GM12878 (cell line): ENCODE results near the gene CACNA1D. TPM values are rescaled to one million over a fixed set of nuclear protein-coding genes. Genes with fewer than 3 reads are reported as not detected.

Source experiments
- ATAC-seq: fragments of 200-7000 bp; cut with Tn5 transposase; 3 replicates; pipeline ENCODE4 v1.9.1; 2020; ENCODE audit warnings: mild to moderate bottlenecking, moderate library complexity
- BruUV-seq: library from RNA; stranded (reverse); fragments of 400-500 nt; replicated peaks from 2 replicates; lab custom pipeline; 2021; lab: Mats Ljungman, UMichigan
- CTCF ChIA-PET: fragments of 300-600 bp; sonication (Branson Sonifier 250); formaldehyde crosslinking; extraction: SDS; loops from one replicate; lab custom pipeline; 2021; ENCODE audit warnings: inconsistent platforms; lab: Yijun Ruan, JAX
- POLR2A ChIA-PET: fragments of 350-600 bp; formaldehyde crosslinking; extraction: SDS; loops from one replicate; lab custom pipeline; 2021; ENCODE audit warnings: inconsistent platforms; lab: Charles Lee
- RAD21 ChIA-PET: fragments of 300-600 bp; sonication (Branson Sonifier 250); formaldehyde crosslinking; loops from one replicate; lab custom pipeline; 2023; ENCODE audit warnings: antibody characterized with exemption; ENCODE audit not compliant: unreplicated experiment; lab: Charles Lee
- SMC1A ChIA-PET: fragments of 300-600 bp; sonication (Branson Sonifier 250); formaldehyde crosslinking; loops from one replicate; lab custom pipeline; 2023; ENCODE audit not compliant: unreplicated experiment, uncharacterized antibody; lab: Charles Lee
- DNase-seq: peaks from one replicate; pipeline ENCODE4 v3.0.0-alpha.2; 2011; ENCODE audit warnings: low read depth, low spot score
- FAIRE-seq: peaks from 3 replicates; lab custom pipeline; 2011; peaks lifted over from hg19 to GRCh38; lab: Jason Lieb, UNC
- H2AFZ ChIP-seq: 2 replicates; pipeline ENCODE4 v1.6.0; 2011; ENCODE audit warnings: low read depth, low read length, control low read depth; ENCODE audit not compliant: control insufficient read depth
- H3K27ac ChIP-seq: 2 replicates; pipeline ENCODE4 v1.5.1; 2011; ENCODE audit warnings: control low read depth; ENCODE audit not compliant: control insufficient read depth, insufficient read depth
- H3K27me3 ChIP-seq, 2 experiments: replicated peaks in 1 of 2; 2 replicates each; pipeline versions ENCODE4 v1.6.0 to v1.6.1; 2011; ENCODE audit warnings: low read length in 1 of 2; ENCODE audit not compliant: control insufficient read depth in 2 of 2, insufficient read depth in 2 of 2
- H3K36me3 ChIP-seq, 2 experiments: 2 replicates each; pipeline ENCODE4 v1.5.1; 2011; ENCODE audit warnings: low read length in 1 of 2; ENCODE audit not compliant: control insufficient read depth in 2 of 2, insufficient read depth in 2 of 2
- H3K4me1 ChIP-seq: 2 replicates; pipeline ENCODE4 v1.6.1; 2011; ENCODE audit warnings: mild to moderate bottlenecking, low read length, moderate library complexity, mixed read lengths; ENCODE audit not compliant: control insufficient read depth, insufficient read depth
- H3K4me2 ChIP-seq: 2 replicates; pipeline ENCODE4 v1.6.0; 2011; ENCODE audit warnings: control low read depth; ENCODE audit not compliant: control insufficient read depth, insufficient read depth
- H3K4me3 ChIP-seq: fragments of 200-600 bp; sonication (generic); 2 replicates; pipeline ENCODE4 v1.5.1; 2016
- H3K79me2 ChIP-seq: 2 replicates; pipeline ENCODE4 v1.6.0; 2011; ENCODE audit warnings: low read length; ENCODE audit not compliant: control insufficient read depth, insufficient read depth
- H3K9ac ChIP-seq: 2 replicates; pipeline ENCODE4 v1.8.0; 2011; ENCODE audit warnings: low read length, control low read depth, mixed read lengths; ENCODE audit not compliant: control insufficient read depth, insufficient read depth
- H3K9me3 ChIP-seq: replicated peaks from 3 replicates; pipeline ENCODE4 v1.5.1; 2011; ENCODE audit warnings: mild to moderate bottlenecking, low read length; ENCODE audit not compliant: control insufficient read depth, insufficient read depth
- H4K20me1 ChIP-seq: 2 replicates; pipeline ENCODE4 v1.6.0; 2011; ENCODE audit not compliant: control insufficient read depth, insufficient read depth
- BHLHE40 ChIP-seq, 2 experiments: fragments of 450-650 bp in 1 of 2; IDR thresholded peaks; 2 replicates each; pipeline ENCODE4 v1.6.1; 2011 to 2017; ENCODE audit warnings: low read depth in 2 of 2, borderline replicate concordance in 1 of 2, improper control_type of control experiment in 1 of 2, low read length in 1 of 2, mild to moderate bottlenecking in 1 of 2
- EP300 ChIP-seq, 2 experiments: fragments of 150-350 bp in 1 of 2; IDR thresholded peaks; 2 replicates each; pipeline ENCODE4 v1.6.1; 2011 to 2012; ENCODE audit warnings: low read depth in 2 of 2, low read length in 2 of 2, borderline replicate concordance in 1 of 2, improper control_type of control experiment in 1 of 2, inconsistent platforms in 1 of 2; ENCODE audit not compliant: control insufficient read depth in 1 of 2
- MTA3 ChIP-seq: IDR thresholded peaks from 2 replicates; pipeline ENCODE4 v1.6.1; 2012; ENCODE audit warnings: low read length, inconsistent platforms, borderline replicate concordance
- MYB ChIP-seq: fragments of 150-350 bp; IDR thresholded peaks from 2 replicates; pipeline ENCODE4 v1.6.1; 2014; ENCODE audit warnings: mild to moderate bottlenecking, low read depth, low read length, borderline replicate concordance
- PRDM15 ChIP-seq: fragments of 450-650 bp; formaldehyde crosslinking; IDR thresholded peaks from 2 replicates; pipeline ENCODE4 v1.4.0; 2020; ENCODE audit warnings: mild to moderate bottlenecking, moderate library complexity
- TCF7 ChIP-seq: IDR thresholded peaks from 2 replicates; pipeline ENCODE4 v1.6.1; 2014; ENCODE audit warnings: antibody characterized with exemption, borderline replicate concordance
- ZNF207 ChIP-seq: fragments of 450-650 bp; IDR thresholded peaks from 2 replicates; pipeline ENCODE4 v1.6.1; 2014; ENCODE audit warnings: antibody characterized with exemption, mild to moderate bottlenecking, borderline replicate concordance
- WGBS: methylation state at CpG from one replicate; pipeline ENCODE4 v1.1.6; 2016; ENCODE audit warnings: low lambda C conversion rate; ENCODE audit not compliant: insufficient replicate concordance, insufficient coverage; ENCODE audit errors: missing lambda C conversion rate; 5-methylcytosine and 5-hydroxymethylcytosine counted together
- in situ Hi-C: fragments of 300-500 bp; cut with MboI; formaldehyde crosslinking; loops from 9 replicates; pipeline ENCODE4 v1.14.3; 2018; ENCODE audit warnings: mixed read lengths
- intact Hi-C: fragments of 100-400 bp; cut with micrococcal nuclease; formaldehyde crosslinking; loops from one replicate; pipeline ENCODE4 v1.14.2; 2022; ENCODE audit not compliant: unreplicated experiment
- polyA plus RNA-seq, 11 experiments: library from polyadenylated mRNA; depleted of rRNA in 4 of 11; unstranded in 6 of 11; stranded (reverse) in 5 of 11; fragments of >200 nt; fragmentation: Nextera tagmentation in 4 of 11; fragmentation: Illumina TruSeq in 1 of 11; extraction: Ambion mirVana in 4 of 11; extraction: Trizol in 1 of 11; gene quantifications; 1 replicate in 1 of 11; 2 replicates in 10 of 11; pipeline versions ENCODE4 v1.2.1 to v1.2.3, GENCODE V29; 2011 to 2016; ENCODE audit warnings: inconsistent platforms in 2 of 11, missing spikeins in 2 of 11, low read depth in 1 of 11
- total RNA-seq, 4 experiments: library from RNA; depleted of rRNA in 3 of 4; stranded (reverse); fragments of >200 nt in 3 of 4; fragmentation: Illumina TruSeq in 1 of 4; extraction: Trizol in 1 of 4; gene quantifications; 2 replicates each; pipeline versions ENCODE4 v1.2.1 to v1.2.3, GENCODE V29; 2013 to 2021

CACNA1D gene
- total and polyA plus RNA-seq, 10 of the 15 experiments (the other 5 are each of a cell fraction or from before 2014, with no cell fraction given) = 0.21 to 24.4 (median 1.6) TPM

GRCh38 chr3:53671961-53672299 is 177.5 kb downstream of the CACNA1D start:
- ChIA-PET SMC1A (interaction anchor here (0.8 to 1.6 kb wide), 4 partner anchors 14 to 37 kb away, joined by 3 to 4 read pairs (median 4); no protein-coding TSS in a partner anchor), POLR2A (no interaction called here), RAD21 (no interaction called here), CTCF (interaction anchor here (0.6 to 1.5 kb wide), 7 partner anchors 12 to 140 kb away, joined by 3 to 7 read pairs (median 3); no protein-coding TSS in a partner anchor)
- Histone ChIP-seq H3K36me3 (no peaks in the 10 kb centered on the region), H3K9me3 (no peaks in the 10 kb centered on the region), H3K9ac (no peak overlapping the region), H3K27ac (no peak overlapping the region), H3K27me3 (peaks cover 0 to 4% of the 10 kb centered on the region in 2 experiments; a peak in 2 of 4 replicates), H3K4me2 (no peak overlapping the region), H3K4me3 (no peak overlapping the region), H3K4me1 (no peaks in the 10 kb centered on the region), H2AFZ (no peak overlapping the region)
- no TSS peak for BruUV-seq
- intact Hi-C loops = no loop called here
- DNase-seq = no peak
- in situ Hi-C loops = no loop called here
- 42% methylated on average over 1 of the region's 1 CpG for WGBS
- TF ChIP-seq MYB = no peak
- no peak for TF ChIP-seq MTA3
- TF ChIP-seq EP300 (IDR thresholded peaks at IDR 0.05; ENCODE audit: borderline replicate concordance in 1 of 2, control insufficient read depth in 1 of 2, low read depth in 2 of 2, low read length in 2 of 2) = no peak
- TF ChIP-seq BHLHE40 (IDR thresholded peaks at IDR 0.05; ENCODE audit: borderline replicate concordance in 1 of 2, low read depth in 2 of 2, low read length in 1 of 2) = no peak
- no peak for TF ChIP-seq TCF7
- no peak for TF ChIP-seq ZNF207
- no peak for TF ChIP-seq PRDM15
- TF ChIP-seq, all 136 proteins: peak for 0
- no peaks in the 10 kb centered on the region for H4K20me1 ChIP-seq
- FAIRE-seq (no peak), ATAC-seq (no peak)
- H3K79me2 ChIP-seq = no peaks in the 10 kb centered on the region
